HG03378 (cell line): ENCODE data around the gene PDE7B.
"Not testable (repeated sequence)": the region's sequence is repeated elsewhere in the genome, so short reads cannot be mapped to it uniquely, and the experiment has no call there.

Source experiments
- ATAC-seq: cut with Tn5 transposase; IDR thresholded peaks from one replicate; pipeline ENCODE4 v1.9.1; 2021; ENCODE audit warnings: mild to moderate bottlenecking, moderate library complexity; ENCODE audit not compliant: unreplicated experiment

The PDE7B gene

DNA sequence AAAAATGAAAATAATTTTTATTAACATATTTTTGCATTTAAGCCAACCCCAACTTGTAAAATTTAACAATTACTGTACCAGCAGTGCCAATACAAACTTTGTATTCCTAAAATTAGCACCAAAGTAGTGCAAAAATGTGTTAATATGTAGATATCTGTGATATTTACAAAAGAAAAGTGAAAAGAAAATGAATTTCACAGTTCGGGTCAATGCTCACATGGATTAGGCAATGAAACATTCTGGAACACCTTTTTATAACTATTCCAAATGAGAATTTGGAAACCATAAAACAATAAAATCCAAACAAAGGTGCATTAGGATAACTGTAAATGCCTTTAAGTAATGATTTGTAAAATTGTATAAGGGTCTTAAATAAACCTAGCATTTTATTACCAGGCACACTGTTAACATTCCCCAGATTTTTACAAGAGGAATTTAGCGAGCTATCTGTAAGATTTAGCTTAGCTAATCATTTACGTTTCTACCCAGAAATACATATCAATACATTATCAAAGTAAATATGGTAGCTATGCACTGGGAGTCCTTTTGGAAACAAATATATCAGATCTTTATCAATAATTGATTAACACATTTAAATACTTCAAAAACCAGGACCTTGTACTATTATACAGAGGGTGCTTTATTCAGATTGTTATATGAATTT is 286.4 kb downstream of the PDE7B start:
- no peak for ATAC-seq

DNA sequence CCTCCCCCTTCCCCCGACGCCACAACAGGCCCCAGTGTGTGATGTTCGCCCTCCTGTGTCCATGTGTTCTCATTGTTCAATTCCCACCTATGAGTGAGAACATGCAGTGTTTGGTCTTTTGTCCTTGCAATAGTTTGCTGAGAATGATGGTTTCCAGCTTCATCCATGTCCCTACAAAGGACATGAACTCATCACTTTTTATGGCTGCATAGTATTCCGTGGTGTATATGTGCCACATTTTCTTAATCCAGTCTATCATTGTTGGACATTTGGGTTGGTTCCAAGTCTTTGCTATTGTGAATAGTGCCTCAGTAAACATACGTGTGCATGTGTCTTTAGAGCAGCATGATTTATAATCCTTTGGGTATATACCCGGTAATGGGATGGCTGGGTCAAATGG is 287.6 kb downstream of the PDE7B start:
- ATAC-seq = not testable (repeated sequence)

DNA sequence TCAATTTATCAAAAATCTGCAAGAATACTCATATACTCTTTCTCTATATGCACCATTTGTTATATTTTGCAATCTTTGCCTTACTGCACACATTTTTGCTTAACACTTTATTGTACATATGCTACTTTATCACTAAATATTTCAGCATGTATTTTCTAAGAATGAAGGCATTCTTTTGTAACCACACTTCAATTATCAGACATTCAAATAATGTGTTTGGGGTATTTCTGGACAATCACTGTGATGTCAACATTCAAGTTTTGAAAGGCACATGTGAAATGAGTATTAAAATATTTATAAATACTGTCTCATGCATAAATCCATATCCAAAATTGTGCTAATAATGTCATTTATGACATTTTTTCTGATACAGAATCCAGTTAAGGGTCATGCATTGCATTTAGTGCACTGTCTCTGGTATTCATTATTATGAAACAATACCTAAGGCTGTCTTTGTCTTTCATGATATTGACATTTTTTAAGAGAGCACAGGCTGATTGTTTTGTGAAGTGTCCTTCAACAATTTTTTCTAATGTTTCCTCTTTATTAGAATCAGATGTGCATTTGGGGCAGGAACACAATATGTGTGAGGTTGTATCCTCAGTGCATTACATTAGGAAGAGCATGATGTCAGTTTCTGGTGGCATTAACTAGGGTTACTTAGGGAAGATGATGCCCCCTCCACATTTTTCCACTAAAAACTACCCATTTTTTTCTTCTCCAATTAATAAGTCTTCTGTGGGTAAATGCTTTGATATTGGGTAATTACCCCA is 292.9 kb downstream of the PDE7B start:
- no peak for ATAC-seq

DNA sequence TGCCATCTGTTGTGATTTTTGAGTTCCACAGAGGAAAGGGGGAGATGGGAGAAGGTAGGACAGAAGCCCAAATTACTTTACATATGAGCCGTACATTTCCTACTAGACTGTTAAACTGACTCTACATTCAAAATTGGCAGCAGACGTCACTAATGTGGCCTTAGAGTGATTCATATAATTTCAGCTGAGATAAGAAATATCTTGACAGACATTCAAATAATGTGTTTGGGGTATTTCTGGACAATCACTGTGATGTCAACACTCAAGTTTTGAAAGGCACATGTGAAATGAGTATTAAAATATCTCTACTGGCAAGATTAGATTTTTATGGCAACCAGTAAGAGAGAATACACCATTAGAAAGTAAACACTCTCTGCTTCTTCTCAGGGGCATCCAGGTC is 294.6 kb downstream of the PDE7B start:
- no peak for ATAC-seq

DNA sequence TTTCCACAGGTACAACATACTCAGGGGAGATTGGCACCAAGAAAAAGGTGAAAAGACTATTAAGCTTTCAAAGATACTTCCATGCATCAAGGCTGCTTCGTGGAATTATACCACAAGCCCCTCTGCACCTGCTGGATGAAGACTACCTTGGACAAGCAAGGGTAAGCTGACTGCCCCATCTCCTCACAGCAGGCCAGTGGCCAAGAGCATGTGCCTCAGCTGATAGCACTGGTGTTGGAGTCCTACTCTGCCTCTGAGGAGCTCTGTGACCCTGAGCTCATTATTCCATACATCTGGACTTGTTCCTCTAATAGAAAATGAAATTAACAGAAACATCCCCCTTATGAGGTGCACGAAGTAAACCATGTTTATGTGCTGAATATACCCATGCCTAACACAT is 295.8 kb downstream of the PDE7B start:
- ATAC-seq = no peak

DNA sequence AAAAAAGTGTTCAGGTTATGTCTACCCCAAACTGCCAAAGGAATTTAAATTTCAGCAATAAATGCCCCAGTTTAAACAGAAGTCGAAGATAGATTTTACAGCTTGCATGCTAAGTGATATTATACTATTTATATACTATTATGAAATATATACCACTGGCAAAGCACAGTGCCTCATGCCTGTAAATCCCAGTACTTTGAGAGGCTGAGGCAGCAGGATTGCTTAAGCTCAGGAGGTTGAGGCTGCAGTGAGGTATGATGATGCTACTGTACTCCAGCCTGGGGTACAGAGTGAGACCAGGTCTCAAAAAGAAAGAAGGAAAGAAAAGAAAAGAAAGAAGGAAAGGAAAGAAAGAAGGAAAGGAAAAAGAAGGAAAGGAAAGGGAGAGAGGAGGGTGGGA is 296.6 kb downstream of the PDE7B start:
- no peak for ATAC-seq

DNA sequence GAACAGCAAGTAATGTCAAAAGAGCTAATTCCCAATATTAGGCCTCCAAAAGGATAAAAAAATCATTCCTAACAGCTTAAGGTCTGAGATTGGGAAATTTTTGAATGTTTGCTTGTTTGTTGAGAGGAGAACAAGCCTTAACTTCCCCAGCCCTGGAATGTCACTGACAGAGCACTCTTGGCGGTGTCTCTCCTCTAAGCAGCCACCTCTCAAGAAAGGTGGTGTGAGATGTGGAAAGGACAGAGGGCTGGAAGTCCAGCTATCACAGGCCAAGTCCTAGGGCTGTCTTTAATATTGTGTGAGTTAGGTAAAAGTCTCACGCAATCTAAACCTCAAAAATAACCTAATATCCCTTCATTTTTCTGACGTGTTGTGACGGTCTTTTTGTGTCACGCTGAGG is 297.0 kb downstream of the PDE7B start:
- no peak for ATAC-seq

DNA sequence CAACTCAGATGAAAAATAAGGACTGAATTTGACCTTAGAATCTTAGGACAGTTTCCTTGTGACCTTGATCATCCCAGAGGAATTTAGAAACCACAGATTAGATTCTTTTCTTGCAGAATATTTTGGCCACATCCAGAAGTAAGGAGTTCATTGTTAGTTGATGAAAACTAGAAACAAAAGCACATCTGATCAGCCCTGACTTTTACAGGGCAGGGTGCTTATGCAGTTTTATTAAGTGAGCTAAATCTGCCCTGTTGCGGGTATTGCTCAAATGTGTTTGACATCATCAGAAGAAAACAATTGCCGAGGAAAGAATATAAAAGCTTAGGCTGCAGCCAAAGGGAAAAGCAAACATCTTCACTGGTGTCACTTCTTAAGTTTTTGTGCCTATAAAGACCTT is 297.8 kb downstream of the PDE7B start:
- no peak for ATAC-seq

DNA sequence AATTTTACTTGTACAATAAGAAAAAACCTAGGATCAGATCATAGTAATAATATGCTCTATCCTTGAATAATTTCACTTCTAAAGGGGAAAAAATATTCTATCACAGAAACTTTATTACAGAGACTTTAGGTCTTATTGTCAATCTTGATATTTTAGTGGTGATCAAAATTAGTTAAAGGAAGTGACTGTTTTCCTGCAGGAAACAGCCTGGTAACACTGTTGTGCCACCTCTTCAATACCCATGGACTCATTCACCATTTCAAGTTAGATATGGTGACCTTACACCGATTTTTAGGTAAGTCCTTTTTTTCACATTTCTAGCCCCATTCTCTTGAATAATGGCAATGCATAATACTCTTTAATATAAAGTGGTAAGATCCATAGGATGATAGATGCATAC is 299.5 kb downstream of the PDE7B start:
- ATAC-seq = no peak

DNA sequence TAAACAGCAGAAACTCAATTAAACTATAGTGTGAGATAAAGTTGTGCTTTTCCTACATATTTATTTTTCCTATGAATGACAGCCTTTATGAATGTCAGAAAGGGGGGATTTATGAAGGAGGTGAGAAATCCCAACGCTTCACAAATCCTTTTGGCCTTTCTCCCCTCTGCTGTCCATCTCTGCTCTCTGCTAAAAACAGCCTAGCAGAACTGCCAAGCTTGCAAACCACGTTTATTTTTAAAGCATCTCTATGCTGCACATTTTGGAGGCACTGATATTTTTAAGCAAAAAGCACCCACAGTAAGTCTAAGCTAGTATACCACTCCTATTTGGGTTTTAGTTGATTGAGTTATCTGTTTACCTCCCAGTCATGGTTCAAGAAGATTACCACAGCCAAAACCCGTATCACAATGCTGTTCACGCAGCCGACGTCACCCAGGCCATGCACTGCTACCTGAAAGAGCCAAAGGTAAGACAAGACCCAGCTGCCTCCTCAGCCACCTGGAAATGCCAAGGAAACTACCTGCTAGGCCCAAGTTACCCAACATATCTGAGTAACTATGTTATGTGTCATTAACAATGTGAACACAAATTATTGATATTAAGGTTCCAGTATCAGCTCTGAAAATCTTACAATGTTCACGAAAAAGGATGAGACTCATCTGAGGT is 302.3 kb downstream of the PDE7B start:
- no peak for ATAC-seq

DNA sequence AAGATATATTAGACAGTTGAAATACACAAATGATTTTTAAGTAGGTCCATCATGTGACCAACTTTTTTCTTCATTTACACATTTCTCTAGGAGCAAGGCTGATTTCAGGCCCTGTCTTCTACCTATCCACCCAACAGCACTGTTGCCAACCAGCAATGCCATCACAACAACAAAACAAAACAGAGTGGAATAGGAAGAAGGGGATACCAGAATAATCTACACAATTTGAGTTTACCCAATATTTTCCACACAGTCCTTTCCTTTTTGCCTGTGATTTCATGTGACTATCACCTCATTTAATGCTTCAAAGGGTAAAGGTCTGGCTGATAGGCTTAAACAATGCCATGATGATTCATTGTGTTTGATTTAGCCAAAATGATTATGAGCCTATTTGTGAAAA is 303.7 kb downstream of the PDE7B start:
- no peak for ATAC-seq

DNA sequence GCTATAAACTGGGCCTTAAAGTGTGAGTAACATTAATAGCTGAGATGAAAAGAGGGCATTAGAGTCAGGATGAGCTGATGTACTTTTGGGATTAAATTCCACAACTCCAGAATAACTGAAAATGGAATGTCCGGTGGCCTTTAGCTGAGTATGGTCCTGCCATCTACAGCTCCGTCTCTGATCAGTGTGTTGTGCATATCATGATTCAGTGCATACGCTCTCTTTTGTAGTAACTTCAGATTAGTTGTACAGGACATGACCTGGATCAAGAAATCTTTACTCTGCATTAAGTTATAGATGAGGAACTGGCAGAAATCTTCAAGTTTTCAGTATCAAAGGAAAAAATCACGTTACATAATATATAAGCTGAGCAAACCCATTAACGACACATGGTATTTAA is 306.2 kb downstream of the PDE7B start:
- no peak for ATAC-seq

DNA sequence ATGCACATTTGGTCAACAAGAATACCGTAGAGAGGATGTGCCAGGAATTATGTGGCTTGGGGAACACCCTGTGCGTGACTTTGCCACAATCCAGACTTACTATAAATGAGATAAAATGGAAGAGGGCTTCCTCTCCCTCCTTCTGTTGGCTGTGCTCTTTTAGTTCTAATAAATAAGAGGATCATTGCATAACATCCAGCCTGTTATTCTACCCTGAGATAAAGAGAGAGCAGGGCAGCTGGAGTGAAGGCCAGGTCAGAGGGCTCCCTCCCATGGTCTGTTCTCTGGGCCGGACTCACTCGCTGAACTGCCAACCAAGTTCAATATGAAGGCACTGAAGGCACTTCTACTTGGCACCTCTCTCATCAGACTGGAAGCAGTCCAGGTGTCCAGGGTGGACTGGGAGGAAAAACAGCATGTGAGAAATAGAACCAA is 306.9 kb downstream of the PDE7B start:
- ATAC-seq = no peak

DNA sequence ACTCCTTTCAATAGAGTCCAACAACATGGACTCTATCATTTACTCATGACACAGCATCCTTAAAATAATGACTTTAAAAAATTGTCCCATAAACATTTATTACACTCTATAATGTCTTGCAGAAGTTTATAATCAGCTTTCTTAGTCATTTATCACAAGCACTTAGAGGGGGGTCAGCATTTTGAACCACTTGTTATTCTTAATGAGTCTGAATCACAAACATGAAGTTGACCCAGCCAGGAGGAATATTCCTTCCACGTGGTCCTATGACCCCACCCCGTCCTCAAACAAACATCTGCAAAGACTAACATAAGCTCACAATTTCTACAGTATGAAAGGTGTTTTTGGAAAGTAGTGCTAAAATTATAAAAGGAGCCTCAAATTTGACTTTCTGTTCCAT is 307.5 kb downstream of the PDE7B start:
- no peak for ATAC-seq

DNA sequence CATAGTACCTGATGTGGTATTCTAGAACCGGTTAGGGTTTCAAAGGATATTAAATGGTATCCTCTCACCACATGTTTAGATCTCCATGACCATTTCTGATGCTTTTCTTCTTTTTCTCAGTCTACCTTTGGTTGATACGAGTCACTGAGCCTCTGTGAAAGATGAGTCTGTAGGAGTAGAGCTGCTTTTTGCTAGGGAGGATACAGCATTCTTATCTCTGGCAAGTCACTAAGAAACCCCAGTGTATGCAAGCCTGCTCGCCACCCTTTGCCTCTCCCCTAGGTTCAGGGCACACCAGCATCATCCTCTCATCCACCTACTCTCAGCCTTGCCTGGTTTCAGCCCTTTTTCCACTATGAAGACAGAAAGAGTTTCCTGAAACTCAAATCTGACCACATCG is 308.7 kb downstream of the PDE7B start:
- ATAC-seq = no peak

DNA sequence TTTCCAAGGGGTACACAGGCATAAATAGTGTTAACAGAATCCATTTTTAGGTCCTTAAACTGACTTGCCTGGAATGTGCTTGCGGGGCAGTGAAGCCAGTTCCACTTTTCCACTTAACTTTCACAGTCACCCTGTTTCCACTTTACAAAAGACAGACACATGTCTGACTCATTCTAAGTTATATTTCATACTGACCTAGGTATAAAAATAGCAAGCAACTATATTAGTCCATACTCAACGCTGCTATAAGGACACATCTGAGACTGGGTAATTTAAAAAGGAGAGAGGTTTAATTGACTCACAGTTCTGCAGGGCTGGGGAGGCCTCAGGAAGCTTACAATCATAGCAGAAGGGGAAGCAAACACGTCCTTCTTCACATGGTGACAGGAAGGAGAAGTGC is 310.4 kb downstream of the PDE7B start:
- no peak for ATAC-seq

DNA sequence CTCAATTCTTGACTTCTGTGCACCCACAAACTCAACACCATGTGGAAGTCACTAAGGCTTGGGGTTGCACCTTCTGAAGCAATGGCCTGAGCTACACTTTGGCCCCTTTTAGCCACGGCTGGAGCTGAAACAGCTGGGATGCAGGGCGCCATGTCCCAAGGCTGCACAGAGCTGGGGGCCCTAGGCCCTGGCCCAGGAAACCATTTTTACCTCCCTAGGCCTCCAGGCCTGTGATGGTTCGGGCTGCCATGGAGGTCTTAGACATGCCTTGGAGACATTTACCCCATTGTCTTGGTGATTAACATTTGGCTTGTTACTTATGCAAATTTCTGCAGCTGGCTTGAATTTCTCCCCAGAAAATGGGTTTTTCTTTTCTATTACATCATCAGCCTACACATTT is 311.8 kb downstream of the PDE7B start:
- ATAC-seq = no peak

DNA sequence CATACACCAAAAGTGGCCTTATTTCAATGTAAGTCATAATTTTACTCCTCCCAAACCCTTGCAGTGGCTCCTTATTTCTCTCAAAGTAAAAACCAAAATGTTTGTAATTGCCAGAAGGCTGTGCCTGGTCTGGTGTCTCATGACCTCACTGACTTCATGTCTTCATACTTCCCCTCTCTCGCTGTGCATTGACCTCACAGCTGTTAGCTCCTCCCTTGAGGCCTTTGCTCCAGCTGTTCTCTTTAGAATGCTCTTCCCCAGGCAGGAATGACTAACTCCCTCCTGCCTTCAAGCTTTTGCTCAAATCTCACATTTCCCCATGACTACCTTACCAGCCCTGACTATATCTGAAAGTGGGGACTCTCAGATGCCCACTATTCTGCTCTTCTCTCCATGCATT is 315.3 kb downstream of the PDE7B start:
- no peak for ATAC-seq

DNA sequence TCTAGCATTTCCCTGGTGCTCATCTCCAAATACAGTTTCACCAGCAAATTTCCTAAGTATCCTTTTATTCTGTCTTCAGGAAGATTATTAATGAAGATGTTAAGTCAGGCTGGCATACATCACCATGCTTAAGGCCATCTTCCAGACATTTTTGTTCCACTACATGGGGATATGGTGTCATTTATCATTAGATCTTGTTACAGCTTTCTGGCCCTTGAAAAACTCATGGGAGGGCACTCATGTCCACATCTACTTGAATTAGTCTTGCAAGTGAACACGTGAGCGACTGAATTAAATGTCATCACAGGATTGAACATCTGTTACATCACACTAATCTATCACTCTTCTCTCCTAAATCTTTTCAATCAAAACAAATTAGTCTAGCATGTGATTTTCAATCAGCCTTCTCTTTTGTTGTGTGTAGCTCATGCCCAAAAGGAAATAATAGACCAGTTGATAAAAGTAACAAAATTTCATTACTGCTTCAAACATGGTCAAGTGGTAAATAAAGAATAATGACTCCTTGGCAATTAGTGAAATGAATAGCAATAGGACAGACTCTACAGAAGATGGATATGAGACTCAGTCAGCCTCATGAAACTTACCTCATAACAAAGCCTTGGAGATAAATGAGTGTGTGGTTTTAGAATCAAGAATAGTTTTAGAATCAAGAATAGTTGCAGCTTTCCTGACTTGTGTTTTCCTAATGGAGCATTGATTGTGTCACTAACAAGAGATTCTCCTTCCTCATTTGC is 318.1 kb downstream of the PDE7B start:
- no peak for ATAC-seq

DNA sequence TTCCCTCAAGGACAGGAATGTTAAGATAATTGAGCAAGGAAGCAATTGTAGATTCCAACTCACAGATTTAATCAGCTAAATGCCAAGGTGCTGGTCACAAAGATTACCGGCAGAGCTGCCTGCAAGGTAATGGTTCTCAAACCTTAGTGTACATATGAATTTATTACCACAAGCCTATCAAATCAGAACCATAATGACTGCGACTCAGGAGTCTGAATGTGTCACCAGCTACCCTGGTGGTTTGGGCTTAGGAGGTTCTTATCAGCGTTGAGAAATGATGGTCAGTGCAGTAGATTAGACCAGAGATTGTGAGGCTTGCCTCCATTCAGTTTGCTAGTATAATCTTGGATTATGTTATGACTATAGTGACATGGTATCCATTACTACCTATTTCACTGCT is 319.7 kb downstream of the PDE7B start:
- no peak for ATAC-seq
